ENCODE data around the gene ELL.

Gene ELL

DNA sequence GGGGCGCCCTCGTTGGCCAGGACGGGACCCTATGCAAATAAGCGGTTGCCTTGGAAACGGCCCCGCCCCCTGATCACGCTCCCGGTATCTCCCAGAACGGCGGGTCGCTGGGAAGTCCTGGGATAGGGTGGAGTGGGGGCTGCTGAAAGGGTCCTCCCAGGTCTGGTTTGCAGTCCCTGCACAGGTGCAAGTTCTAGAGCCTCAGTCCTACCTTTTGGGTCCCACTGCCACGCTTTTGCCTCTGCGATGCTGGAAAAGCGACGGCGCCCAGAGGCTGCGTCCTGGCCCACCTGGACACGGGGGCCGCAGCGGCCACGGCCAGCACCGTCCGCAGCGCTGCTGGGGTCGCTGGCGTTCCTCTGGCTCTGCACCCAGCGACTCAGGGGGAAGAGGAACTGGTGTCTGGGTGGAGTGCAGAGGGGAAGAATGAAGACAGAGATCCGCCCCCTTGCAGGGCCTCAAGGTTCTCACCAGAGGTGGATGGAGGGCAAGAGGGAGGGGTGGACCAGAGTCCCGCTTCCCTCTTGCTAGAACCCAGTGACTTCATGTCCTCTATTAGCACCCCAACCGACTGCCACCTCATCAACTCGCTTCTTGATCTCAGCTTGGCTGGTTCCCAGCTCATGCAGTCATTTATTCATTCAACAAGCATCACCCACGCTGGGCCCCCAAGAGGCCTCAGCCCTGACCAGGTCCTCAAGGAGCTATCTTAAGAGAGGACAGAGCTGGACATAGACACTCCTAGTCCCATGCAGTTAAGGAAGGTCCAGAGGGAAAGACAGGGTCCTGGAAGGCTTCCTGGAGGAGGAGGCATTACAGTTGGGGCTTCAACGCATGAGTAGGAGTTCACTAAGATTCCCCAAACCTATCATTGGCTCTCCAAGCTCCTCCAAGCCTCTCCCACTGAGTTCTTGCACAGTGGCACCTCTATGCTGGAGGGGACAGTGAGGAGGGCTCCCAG lies 124.3 kb downstream of the ELL start, which contains the start of gene LRRC25:
Gene LRRC25, minus strand, starts transcription at position 381 of the 961 bp plus-strand sequence. CDS start 659 bp downstream, outside the sequence.
- DNase-seq (ENCODE audit: low spot score), result peak; percentile 20

DNA sequence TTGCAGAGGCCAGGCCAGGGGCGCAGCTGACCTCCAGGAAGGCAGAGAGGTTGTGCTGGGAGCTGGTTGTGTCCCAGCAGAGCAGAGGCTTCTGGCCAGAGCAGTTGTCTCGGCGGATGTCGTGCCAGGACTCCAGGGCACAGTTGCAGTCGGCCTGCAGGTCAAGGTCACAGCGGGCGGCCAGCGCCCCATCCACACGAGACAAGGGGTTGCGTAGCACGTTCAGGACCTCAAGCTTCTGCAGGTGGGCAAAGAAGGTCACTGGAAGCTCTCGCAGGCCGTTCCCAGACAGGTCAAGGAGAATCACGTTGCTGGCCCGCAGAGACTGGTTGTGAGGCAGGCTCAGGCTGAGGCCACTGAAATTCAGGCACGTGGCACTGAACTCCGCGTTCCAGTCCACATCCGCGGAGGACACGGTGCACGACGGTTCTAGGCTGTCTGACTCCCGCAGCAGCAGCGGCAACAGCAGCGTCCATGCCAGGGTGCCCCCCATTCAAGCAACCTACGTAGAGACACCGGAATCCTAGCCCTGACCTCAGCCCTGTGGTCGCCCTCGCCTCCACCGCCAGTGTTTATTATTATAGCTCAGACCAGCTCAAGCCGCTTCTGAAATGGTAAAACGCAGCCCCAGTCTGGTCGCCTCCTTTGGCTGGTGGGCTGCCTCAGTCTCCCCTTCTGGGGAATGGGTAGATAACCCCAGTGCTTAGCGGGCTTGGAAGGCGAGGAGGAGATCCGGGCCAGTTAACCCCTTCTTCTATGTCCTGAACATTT lies 125.2 kb downstream of the ELL start:
- DNase-seq (ENCODE audit: low spot score), result peak; percentile 1

DNA sequence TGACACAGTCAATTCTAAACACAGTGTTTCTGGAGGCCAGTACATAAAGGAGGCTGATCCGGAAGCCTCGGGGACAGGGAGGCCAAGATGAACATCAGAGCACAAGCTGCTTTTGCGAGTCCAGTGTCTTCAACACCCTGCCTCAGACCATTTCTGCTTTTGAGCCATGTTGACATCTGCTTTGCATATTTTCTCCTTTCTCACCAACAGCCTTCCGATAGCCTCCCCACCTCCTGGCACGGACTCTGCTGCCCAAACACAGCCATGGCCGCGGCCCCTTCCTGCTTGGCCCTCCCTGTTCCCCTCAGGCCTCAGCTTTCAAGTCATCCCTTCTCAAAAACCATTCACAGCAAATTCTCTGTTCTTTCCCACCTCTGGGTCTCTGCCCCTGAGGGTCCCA lies 128.0 kb downstream of the ELL start:
- peak; percentile 1 for DNase-seq (ENCODE audit: low spot score)

DNA sequence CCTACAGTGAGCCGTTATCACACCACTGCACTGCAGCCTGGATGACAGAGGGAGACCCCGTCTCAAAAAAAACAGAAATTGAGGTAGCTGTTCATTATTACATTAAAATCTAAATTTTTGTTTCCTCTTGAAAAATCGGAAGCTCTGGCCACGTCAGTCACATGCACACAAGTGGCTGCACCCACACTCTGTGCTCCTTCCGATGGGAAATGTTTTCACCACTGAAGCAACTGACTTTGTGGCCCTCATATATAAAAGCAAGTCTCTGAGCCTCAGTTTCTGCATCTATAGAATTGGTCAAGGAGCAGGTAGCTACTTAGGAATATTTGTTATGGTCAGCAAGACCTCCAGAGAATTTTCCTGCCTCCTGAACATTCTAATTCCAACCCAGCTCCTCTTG lies 128.9 kb downstream of the ELL start:
- DNase-seq (ENCODE audit: low spot score), result peak; percentile 1
